ENCODE data around the gene DCUN1D1.

DCUN1D1 gene

GRCh38 chr3:182972387-182972786 is 8.0 kb downstream of the DCUN1D1 start:
- no peak for DNase-seq (ENCODE audit: low read depth)

GRCh38 chr3:182971637-182972036 is 8.7 kb downstream of the DCUN1D1 start:
- no peak for DNase-seq (ENCODE audit: low read depth)

- DNase-seq (ENCODE audit: low read depth) = no peak
Measured at GRCh38 chr3:182970811-182971418, 9.4 kb downstream of the DCUN1D1 start.

GRCh38 chr3:182969853-182970252 is 10.5 kb downstream of the DCUN1D1 start:
- no peak for DNase-seq (ENCODE audit: low read depth)

- no peak for DNase-seq (ENCODE audit: low read depth)
Measured at GRCh38 chr3:182969277-182969676, 11.1 kb downstream of the DCUN1D1 start.

GRCh38 chr3:182967218-182968204 is 12.8 kb downstream of the DCUN1D1 start:
- no peak for DNase-seq (ENCODE audit: low read depth)

GRCh38 chr3:182965861-182966366 is 14.4 kb downstream of the DCUN1D1 start:
- DNase-seq (ENCODE audit: low read depth) = no peak

GRCh38 chr3:182964179-182964578 is 16.2 kb downstream of the DCUN1D1 start:
- DNase-seq (ENCODE audit: low read depth) = no peak

- DNase-seq (ENCODE audit: low read depth) = no peak
Measured at GRCh38 chr3:182962166-182962565, 18.2 kb downstream of the DCUN1D1 start.

- no peak for DNase-seq (ENCODE audit: low read depth)
Measured at GRCh38 chr3:182959474-182960350, 20.6 kb downstream of the DCUN1D1 start.

- no peak for DNase-seq (ENCODE audit: low read depth)
Measured at GRCh38 chr3:182957676-182958266, 22.6 kb downstream of the DCUN1D1 start.

- no peak for DNase-seq (ENCODE audit: low read depth)
Measured at GRCh38 chr3:182957226-182957625, 23.1 kb downstream of the DCUN1D1 start.

GRCh38 chr3:182954553-182955235 is 25.6 kb downstream of the DCUN1D1 start:
- DNase-seq (ENCODE audit: low read depth) = no peak

- no peak for DNase-seq (ENCODE audit: low read depth)
Measured at GRCh38 chr3:182949688-182950087, 30.6 kb downstream of the DCUN1D1 start.

GRCh38 chr3:182948305-182948704 is 32.0 kb downstream of the DCUN1D1 start:
- DNase-seq (ENCODE audit: low read depth) = no peak

- no peak for DNase-seq (ENCODE audit: low read depth)
Measured at GRCh38 chr3:182947888-182948287, 32.5 kb downstream of the DCUN1D1 start.

GRCh38 chr3:182941719-182942118 is 38.6 kb downstream of the DCUN1D1 start:
- DNase-seq (ENCODE audit: low read depth) = no peak

GRCh38 chr3:182940266-182940808 is 40.0 kb downstream of the DCUN1D1 start:
- no peak for DNase-seq (ENCODE audit: low read depth)

- DNase-seq (ENCODE audit: low read depth) = no peak
Measured at GRCh38 chr3:182937293-182938051, 42.9 kb downstream of the DCUN1D1 start.

- DNase-seq (ENCODE audit: low read depth) = no peak
Measured at GRCh38 chr3:182936918-182937285, 43.4 kb downstream of the DCUN1D1 start.

All from stimulated activated CD8-positive, alpha-beta memory T cell treated with anti-CD3 and anti-CD28 coated beads, Interleukin-12 subunit alpha, Interleukin-12 subunit beta, amount 100 ng/mL, for 1 hour (primary cell).